DMS153 treated with DMSO at 0.1 percent for 48 hours (cell line): ENCODE measurements around the gene TNFSF15.

Experiments
- DNase-seq: peaks from one replicate; lab custom pipeline; 2025; ENCODE audit not compliant: unreplicated experiment; lab: John Stamatoyannopoulos, UW

The TNFSF15 gene

DNA sequence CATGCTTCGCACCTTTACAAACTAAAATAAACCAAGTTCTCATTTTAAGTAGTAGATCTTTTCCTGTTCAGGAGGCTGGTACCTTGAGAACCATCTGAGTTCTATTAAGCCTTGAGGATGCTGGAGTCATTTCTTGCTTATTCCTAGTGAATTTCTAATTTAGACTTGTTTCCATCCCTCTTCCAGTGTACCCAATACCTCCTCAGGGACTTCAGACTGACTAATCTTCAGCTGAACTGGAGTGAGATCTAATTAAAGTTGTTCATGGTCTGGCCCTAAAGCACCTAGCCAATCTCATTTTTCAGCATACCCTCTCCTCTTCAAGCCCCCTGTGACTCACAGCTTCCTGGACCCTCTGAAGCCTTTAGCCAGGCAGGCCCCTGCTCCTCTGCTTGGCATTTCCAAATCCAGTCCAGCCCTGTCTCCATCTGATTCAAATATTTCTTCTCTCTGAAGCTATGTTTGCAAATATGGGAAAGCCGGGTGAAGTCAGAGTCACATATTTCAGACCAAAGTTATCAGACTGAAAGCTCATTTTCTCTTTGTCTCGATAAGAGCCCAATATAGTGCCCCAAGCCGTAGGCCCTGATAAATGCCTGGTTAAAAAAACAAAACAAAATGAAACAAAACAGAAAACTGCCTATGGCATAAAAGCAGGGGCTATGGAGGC is 19.4 kb upstream of the TNFSF15 start:
- DNase-seq = no peak

DNA sequence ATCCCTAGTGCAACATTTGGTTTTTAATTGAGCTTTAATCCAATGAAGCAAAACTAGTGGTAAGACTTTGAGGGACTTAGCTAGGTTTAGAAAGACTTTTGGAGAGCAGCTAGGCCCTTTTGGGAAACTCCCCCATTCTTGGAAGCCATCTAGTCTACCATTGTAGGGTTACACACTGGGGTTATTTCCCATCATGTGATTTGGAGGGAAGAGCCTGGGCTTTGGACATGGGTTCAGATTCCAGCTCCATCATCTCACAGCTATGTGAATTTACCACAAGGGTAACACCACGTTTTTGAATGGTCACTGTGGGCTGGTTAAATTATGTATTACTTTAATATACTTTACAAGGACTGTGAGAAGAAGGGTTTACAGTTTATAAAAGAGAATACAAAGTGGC is 18.3 kb upstream of the TNFSF15 start:
- no peak for DNase-seq

DNA sequence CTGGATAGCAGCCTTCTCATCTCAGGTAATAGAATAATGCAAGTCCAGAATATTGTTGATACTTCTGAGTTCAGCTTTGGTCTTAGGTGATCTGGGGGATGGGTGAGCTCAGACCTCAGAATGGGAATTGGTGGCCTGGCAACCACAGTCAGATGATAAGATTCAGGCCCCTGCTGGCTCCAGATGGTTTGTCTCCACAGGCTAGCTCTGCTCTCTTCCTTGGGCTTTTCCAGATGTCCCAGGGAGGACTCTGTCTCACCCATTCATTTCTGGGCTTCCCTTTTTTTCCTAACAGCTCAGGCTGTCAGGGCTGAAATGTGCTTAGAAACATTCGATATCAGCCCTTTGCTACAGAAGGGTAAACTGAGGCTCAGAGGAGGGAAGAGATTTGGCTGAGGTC is 17.6 kb upstream of the TNFSF15 start:
- no peak for DNase-seq

GRCh38 chr9:114822708-114823107 is 16.9 kb upstream of the TNFSF15 start:
- DNase-seq = no peak

GRCh38 chr9:114820776-114821501 is 15.1 kb upstream of the TNFSF15 start:
- no peak for DNase-seq

DNA sequence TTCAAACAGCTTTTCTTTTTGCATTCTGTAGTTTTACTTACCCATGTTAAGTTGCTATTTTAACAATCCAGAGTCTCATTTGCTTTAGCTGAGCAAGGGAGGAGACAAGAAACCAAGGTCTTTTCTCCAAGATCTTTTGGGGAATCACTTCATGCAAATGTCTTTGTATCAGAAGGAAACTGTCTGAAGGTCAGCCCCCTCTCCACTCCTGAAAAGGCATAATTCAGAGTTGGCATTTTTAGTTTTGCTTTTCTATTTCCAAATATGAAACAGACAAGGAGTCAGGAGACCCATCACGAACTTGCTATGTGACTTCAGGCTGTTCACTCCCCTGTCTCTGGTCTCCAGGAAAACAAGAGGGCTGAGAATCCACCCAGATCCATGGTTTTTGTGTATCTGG is 12.3 kb upstream of the TNFSF15 start:
- DNase-seq = no peak

DNA sequence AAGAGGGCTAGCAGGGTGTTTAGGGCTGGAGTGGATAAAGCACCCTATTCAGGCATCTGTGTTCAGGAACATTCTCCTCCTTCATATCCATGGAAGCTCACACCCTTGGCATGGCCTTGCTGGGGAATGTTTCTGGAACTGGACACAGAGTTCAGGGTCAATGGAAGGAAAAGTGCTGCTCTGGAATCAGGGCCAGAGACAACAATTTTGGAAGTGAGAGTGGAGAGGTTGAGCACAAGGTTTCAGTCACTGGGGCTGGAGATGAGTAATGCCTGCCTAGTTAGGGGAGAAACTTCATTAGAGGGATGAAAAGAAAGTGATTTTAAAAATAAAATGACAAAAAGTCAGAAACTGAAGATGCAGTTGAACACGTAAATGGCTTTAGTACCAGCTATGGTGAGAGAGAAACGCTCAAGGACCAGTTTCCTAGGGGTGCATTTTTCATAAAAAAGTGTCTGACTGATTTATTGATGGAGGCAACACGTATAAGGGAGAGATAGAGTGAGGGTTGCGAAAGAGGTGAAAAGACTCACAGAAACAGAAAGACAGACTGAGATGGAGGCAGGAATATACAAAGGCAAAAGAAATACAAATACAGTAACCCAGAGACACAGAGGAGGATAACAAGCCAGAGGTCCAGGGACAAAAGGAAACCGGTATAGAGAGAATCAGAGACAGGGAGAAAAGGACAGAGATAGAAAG is 8.0 kb upstream of the TNFSF15 start:
- no peak for DNase-seq

GRCh38 chr9:114811966-114812636 is 6.3 kb upstream of the TNFSF15 start:
- DNase-seq = no peak

DNA sequence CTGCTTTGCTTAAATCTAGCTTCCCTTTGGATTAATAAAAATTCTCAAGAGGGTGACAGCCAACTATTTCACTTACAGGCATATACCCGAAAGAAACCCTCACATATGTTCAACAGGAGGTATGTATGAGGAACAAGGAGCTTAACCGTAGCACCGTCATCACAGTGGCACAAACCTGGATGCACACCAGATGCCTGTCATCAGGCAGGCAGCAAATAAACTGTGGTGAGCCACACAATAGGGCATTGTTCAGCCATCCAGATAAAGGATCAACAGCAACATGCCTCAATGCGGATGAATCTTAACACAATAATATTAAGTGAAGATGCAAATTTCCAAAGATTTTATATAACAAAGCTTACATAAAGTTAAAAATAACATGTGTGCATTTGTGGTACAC is 5.5 kb upstream of the TNFSF15 start:
- DNase-seq = no peak

DNA sequence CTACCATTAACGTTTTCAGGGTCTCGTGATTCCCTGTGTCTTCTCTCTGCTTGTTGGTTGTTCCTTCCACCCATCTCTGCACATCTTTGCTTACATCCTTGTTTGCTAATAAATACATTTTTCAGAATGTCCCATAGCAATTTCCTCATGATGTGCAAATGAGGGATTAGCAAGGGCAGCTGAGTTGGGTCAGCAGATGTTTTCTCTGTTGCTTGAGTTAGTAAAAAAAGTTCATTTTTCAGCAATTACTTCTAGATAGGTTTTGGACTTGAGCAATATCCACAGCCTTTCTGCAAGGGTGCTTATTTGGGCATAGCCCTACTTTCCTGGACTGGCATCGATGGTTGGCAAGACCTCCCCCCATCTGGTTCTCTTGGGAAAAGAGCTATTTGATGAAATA is 4.8 kb upstream of the TNFSF15 start:
- no peak for DNase-seq

DNA sequence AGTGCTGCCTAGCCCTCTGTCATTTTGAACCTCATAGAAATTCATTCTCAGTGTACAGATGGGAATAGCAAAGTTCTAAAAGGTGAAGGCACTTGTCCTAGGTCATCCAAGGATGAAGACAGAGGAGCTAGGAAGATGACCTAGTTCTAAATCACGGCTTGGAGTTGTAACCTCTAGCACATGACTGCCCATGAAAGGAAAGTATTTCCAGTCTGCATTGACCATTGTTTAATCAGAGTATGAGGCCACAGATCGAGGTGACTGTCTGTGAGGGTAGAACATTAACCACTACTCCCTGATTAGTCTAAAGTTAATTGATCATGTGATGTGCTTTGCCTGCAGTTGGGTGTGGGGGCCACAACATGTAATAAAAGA is 674 bp upstream of the TNFSF15 start:
- no peak for DNase-seq

- no peak for DNase-seq
These were observed 1.3 kb downstream of the TNFSF15 start for GRCh38 chr9:114804505-114804904.

DNA sequence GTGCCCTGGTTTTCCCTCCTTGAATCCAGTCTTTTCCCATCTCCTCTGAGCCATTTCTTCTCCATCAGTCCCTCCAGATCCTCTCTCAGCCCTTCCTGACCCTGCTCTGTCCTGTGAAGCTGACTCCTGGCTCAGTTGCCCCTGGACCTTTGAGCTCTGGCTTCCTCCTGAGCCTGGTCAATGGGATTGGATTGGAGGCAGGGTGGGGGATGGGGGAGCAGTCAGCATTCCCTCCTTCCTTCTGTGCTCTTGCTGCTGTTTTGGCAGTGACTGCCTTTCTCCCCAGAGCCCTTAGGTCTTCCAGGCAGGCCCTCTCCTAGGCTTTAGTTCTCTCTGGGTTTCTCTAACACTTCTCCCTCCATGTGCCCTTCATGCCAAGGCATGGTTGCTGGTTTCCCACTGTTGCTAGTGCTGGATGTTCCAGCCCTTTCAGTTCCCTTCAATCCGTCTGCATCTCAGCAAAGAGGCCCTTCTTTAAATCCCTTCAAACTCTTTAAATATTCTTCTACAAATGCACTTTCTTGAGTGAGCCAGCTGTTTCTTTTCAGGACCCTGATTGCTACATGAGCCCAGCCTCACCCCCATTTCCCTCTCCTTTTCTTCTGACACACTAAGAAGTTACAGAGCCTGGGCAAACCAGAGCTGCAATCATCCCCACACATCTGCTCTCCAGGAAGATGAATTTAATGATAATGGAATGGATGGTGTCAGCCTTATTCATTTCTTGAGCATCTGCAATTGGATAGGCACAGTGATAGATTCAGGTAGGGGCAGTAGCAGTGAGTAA is 2.2 kb downstream of the TNFSF15 start:
- no peak for DNase-seq

- DNase-seq = no peak
These were observed 5.9 kb downstream of the TNFSF15 start for GRCh38 chr9:114799925-114800324.

GRCh38 chr9:114799441-114799840 is 6.4 kb downstream of the TNFSF15 start:
- DNase-seq = peak; percentile 30

DNA sequence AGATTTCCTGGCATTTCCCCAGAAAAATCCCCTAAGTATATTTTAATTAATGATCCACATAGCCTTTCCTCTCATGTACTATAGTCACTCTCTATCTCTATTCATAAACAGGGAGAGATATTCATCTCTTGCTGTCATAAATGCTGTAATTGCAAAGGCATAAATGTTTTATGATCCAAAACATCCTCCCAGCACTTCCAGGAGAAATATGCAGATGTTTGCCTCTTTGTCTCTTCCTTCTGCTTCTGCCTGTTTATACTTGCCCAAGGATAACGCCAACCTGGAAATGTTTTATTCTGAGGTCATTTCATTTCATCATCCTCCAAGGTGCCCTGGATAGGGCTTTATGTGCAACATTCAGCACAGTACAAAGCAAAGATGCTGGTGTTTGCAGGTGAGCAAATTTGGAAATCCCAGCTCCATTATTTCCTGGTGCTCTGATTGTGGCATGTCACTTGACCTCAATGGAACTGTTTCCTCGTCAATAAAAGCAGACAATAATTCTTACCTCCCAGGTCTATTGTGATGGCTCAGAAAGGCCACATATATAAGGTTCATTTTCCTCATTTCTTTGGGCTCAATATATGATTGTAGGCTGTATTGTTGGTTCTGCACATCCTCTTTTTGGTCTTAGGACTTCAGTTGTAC is 6.9 kb downstream of the TNFSF15 start:
- peak; percentile 63 for DNase-seq

GRCh38 chr9:114798101-114798500 is 7.7 kb downstream of the TNFSF15 start:
- DNase-seq = no peak

DNA sequence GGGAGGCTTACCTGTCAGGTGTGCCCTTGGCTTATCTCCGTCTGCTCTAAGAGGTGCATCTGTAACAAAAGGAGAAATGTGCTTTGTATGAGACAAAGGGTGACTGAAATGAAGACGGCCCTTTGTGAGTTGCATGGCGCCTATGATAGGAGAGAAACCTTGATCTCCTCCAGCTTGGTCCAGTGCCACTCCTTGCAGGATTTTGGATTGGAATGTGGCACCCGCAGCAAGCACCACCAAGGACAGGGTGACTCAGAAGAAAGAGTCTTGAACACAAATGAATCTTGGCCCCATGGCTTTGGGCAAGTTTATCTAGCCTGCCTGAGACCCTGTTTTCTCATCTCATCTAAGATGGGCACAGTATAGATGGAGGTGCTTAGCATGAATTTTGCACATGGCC is 13.4 kb downstream of the TNFSF15 start:
- no peak for DNase-seq

DNA sequence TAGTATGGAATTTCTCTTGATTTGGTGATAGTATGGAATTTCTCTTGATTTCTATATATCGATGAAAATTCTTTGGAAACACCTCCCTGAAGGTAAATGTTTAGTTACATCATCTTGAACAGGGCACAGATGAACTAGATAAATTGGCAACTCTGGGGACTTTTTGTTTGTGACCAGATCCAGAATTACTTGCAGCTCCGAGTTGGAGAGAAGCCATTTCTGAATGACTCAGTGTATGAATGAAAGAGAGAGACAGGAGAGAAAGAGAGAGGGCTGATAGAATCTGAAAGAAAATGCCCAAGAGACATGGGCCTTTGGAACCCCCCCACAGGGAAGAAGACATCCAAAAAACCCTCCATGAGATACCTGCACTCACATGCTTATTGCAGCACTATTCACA is 14.1 kb downstream of the TNFSF15 start:
- DNase-seq = no peak

GRCh38 chr9:114791312-114791711 is 14.5 kb downstream of the TNFSF15 start:
- DNase-seq = no peak
